8988T (cell line): ENCODE results near the gene GH2.
"Not testable (repeated sequence)": the region's sequence is repeated elsewhere in the genome, so short reads cannot be mapped to it uniquely, and the experiment has no call there.

Experiments
- DNase-seq: peaks from one replicate; pipeline ENCODE4 v3.0.0; 2011

Gene GH2

DNA sequence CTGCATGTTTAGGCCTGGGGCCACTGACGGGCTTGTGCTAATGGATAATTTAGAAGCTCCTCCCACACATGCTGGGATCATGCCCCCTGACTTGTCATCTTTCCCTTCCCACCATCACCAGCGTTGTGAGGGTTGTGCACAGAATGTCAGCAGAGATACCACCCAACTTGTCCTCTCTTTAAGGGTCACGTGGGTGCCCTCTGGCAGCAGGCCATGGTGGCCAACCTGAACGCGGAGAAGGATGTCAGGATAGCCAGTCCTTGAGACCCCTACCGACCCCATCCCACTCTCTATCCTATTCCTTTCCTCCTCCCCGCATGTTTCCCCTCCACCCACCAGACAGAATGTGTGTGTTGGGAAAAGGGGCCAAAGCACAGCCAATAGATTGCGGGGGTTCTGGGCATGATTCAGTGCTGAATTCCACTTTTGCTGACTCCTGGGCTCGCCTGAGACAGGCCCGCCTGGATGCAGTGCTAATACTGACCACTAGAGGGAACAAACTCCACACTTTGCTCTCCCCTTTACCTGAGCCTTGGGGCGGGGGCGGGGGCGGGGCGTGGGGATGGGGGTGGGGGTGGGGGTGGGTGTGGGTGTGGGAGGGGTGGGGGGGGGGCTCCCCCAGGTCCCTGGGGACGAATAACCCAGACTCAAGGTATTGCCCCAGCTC is at the start of gene GH2:
Gene GH2 (minus strand): TSS at position 10 of the 667 bp plus-strand sequence. CDS start 143 bp downstream, outside the sequence.
- peak; percentile 51 for DNase-seq

DNA sequence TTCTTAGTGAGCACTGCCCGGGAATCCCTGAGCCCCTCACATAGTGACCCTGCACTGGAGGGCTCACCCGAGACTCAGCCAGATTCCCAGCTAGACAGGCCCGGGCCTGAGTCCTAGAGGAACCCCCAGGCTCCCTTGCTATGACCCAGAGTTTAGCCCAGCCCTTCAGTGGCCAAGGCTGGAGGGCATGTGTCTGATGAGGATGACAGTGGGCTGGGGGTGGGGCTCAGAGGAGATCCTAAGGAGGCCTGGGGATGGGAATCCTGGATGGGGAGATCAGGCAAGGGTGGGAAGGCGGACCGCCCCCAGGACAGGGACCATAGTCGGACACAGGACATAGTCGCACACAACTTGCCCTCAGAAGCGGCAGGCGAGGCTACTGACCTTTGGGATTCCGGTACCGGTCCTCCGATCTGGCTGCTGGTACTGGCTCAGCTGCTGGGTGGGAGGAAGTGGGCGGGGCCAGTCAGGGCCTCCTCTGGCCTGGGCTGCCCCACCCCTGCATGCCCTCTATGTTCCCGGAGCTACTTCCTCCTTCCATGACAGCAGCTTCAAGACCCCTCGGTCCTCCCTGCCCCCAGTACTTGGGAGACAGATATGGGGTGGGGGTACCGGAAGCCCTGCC is 49.3 kb upstream of the GH2 start:
- no peak for DNase-seq

DNA sequence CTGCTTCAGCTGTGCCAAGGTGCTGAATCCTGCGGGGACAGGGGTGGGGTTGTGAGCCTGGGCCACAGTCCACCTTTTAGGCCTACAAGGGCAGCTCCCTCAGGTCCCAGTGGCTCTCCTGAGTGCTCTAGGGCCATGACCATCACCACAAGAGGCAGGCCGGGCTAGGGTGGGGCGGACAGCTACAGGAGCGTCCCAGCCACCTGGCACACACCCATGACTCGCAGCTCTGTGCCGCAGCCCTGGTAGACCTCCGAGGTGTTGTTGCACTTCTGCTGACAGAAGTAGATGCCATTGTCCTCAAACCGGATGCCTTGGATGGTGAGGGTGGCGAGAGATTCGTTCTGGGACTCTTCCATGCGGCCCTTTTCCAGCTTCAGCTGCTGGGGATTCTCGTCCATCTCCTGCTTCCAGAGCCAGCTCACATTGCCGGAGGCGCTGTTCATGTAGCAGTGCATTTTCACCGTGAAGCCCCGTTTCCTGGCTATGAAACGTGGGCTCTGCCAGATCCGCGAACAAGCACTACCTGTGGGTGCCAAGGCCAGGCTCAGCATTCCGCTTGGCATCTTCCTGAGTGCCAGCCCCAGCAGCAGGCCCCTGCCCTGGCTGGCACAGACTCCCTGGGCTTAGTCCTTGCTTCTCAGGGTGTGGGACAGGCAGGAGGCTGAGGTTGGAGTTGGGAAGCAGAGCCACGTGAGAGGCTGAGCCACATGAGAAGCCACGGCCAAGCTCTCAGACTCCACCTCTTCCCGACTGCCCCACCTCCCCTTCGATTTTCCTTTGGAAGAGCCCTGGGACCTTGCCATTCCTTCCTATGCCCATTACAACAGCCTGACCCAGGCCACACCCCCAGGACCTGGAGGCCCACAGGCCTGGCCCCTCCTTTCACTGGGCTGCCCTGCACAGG is 48.4 kb upstream of the GH2 start:
- DNase-seq = peak; percentile 6

DNA sequence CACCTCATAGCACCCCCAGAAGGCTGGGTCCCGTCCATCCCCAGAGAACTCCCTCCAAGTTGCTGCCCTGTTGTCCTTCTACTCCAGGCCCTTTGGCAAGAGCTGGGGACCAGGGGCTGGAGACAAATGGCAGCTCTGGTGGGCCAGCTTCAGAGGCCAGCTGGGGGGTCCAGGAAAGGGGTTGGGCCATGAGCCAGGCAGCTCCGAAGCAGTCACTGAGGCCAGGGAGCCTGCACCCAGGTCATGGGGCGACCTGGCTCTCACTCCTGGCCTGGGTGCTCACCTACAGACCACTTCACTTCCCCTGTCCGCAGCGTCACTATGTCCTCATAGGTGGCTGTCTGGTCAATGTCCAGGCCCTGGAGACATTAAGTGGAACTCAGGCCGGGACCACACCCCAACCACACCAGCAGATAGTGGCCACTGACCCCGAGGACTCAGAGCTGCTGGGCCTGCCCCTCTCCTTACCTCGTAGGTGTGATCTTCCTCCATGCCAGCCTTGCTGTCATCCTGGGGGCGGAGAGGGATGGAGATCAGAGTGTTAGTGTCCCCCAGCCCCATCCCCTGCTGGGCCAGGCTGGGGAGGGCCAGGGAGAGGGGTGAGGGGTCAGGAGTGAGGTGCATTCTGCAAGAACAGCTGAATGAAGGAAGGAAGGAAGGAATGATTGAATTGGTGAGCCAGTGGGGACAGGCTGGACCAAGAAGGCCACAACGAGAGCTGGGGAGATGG is 47.4 kb upstream of the GH2 start:
- peak; percentile 4 for DNase-seq

DNA sequence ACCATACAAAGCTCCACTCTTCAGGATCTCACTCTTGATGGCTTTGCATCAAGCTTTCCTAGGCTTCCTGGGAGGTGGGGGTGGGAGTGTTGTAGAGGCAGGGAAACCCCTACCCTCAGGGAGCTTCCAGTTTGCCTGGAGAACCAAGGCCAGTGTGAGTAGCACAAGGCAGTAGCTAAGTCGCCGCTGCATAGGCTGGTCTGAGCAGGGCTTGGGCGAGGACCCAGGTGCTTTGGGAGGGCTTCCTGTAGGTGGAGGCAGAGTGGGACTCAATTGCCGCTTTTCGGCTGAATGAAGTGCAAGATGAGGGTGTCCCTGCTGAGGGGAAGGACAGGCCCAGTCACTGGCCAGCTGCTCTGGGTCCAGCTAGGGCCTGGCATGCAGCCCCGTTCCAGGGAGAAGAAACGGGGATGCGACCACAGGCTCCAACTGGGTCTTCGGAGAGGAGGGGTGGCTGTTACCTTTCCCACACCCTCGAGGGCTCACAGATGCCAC is 46.5 kb upstream of the GH2 start:
- no peak for DNase-seq

DNA sequence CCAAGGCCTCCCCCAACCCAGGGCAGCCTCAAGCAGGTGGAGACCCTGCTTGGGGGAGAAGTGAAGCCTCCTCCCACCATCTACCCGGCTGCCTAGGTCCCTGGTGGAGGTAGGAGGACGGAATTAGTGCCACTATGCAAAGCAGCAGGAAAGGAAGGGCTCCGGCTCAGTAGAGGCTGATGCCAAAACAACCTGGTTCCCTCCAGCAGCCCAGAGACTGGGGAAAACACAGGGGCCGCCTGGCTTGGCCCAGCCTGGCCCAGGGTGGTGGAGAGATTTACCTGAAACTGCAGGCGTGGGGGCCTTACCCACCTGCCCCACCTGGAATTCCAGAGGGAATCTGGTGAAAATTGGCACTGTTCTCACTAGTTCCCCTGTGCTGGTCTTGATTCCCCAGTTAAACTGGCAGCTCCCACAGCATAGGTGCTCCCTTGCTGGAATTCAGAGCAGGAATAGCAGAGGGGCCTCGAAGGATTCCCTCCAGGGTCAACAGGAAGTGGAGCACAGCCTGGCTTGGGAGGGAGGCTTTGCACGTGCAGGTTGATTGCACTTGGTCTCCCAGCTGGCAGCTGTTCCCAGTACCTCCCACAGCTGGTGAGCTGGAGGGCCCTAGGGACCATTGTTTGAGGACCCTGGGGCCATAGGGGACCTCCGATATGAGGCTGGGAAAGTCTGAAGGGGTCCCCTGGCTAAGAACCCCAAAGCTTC is 45.9 kb upstream of the GH2 start:
- peak; percentile 2 for DNase-seq

DNA sequence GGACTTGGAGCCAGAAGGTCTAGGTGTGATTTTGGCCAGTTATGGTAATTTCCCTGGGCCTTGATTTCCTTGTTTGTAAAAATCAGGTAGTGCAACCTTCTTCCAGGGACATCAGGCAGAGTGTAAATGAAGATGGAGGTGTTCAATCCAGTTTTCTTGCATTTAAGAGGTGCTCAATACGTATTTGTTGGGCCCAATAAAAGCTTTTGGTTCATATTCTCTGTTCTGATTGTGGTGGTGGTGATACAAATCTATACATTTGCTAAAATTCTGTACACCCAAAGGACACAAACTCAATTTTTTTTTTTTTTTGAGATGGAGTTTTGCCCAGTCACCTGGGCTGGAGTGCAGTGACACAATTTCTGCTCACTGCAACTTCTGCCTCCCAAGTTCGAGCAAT is 44.4 kb upstream of the GH2 start:
- DNase-seq = no peak

DNA sequence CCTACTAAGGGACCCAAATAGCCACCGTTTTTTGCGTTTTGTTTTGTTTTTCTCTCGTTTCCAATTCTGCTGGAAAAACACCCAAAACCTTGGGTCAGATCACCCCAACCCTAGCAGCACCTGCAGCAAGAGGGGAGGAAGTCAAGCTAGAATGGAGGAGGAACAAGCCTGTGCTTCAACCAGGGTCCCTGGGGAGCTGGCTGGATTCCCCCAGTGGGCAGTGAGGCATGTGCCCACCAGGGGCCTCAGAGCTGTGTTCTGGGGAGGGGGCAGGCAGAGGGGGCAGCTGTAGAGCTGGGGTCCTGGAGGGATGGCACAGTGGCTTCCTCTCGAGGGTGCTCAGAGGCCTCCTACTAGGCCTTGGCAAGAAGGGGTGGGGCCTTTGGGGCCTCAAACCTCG is 43.9 kb upstream of the GH2 start:
- DNase-seq = peak; percentile 2

DNA sequence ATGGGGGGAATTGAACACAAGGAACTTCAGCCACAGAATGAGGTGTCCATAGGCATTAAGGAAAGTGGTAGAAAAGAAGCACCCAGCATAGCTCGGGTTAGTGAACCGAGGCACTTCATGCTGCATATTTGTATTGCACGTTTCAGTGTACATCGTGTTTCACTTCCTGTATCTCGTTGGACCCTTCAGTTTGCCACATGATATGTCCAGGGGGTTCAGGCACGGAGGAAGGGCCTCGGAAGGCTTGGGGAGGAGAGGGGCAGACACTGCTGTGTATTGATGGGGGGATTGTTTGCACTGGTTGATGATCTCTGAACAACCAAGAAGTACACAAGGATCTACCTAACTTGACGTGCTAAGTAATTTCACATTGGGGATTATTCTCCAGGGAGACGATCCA is 40.7 kb upstream of the GH2 start:
- not testable (repeated sequence) for DNase-seq

DNA sequence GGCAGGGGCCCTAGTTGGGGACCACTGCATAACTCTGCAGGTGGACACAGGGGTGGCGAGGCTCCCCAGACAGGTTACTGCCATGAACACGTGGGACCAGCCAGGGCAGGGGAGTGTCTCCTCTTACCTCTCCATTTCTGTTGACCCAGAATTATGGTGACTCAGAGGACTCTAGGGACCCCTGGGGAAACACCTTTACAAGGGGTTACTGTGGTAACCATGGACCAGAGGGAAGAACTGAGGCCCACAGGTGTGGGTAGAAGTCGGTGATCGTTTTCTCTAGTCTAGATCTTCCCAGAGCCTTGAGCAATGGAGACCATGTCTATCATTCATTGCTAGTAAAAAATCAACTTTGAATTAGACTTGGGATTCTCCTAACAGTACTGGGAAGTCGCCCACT is 39.0 kb upstream of the GH2 start:
- DNase-seq = not testable (repeated sequence)

DNA sequence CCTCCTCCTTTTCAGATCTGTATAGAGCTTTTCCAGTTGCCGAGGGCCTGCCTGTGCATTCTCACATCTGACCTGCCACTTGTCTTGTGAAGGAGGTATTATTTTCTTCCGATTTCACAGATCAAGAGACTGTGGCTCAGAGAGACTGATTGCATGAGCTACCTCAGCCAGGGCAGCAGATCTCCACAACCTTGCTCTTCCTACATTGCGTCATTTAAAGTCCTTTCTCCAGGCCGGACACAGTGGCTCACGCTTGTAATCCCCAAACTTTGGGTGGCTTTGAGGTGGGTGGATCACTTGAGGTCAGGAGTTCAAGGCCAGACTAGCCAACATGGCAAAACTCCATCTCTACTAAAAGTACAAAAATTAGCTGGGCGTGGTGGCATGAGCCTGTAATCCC is 38.3 kb upstream of the GH2 start:
- not testable (repeated sequence) for DNase-seq

DNA sequence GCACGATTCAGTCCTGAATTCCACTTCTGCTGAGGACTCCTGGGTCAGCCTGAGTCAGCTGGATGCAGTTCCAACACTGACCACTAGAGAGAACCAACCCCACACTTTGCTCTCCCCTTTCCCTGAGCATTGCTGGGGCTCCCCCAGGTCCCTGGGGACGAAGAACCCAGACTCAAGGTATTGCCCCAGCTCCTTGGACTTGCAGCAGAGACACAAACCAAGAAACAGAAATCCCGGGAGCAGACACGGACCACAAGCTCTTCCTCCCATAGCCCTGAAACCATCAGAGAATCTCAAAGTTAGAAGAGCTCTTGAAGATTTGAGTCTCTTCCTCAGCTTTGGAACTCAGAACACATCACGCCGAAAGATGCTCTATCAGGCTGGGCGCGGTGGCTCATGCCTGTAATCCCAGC is 37.6 kb upstream of the GH2 start:
- peak; percentile 71 for DNase-seq

DNA sequence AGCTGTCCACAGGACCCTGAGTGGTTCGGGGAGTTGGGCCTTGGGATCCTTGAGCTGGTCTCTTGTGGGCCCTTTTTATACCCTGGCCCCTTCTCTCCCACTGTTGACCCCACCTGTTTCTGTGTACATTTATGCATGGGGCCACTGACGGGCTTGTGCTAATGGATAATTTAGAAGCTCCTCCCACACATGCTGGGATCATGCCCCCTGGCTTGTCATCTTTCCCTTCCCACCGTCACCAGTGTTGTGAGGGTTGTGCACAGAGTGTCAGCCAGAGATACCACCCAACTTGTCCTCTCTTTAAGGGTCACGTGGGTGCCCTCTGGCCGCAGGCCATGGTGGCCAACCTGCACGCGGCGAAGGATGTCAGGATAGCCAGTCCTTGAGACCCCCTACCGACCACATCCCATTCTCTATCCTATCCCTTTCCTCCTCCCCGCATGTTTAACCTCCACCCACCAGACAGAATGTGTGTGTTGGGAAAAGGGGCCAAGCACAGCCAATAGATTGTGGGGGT is 37.1 kb upstream of the GH2 start, which contains the start of gene GH1:
Gene GH1 (minus strand): TSS at position 51 of the 517 bp plus-strand sequence. CDS start 63 bp downstream, outside the sequence.
- DNase-seq = not testable (repeated sequence)

DNA sequence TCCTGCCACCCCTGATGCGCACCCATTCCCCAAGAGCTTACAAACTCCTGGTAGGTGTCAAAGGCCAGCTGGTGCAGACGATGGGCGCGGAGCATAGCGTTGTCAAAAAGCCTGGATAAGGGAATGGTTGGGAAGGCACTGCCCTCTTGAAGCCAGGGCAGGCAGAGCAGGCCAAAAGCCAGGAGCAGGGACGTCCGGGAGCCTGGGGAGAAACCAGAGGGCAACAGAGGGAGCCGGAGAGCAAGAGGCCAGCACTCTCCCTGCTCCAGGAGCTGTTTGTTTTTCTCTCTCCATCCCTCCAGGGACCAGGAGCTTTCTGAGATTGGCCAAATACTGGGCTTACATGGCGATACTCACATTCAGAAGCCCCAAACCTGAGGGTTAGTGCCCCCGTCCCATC is 36.6 kb upstream of the GH2 start:
- DNase-seq = no peak

DNA sequence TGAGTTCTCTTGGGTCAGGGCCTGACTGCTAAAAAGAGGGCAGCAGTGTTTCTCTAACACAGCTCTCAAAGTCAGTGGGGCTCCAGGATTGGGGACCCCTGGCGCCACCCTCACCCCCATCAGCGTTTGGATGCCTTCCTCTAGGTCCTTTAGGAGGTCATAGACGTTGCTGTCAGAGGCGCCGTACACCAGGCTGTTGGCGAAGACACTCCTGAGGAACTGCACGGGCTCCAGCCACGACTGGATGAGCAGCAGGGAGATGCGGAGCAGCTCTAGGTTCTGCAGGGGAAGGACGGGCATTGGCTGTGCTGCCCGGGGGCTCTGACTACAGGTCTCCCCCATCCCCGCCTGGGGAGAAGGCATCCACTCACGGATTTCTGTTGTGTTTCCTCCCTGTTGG is 35.9 kb upstream of the GH2 start:
- DNase-seq = no peak

DNA sequence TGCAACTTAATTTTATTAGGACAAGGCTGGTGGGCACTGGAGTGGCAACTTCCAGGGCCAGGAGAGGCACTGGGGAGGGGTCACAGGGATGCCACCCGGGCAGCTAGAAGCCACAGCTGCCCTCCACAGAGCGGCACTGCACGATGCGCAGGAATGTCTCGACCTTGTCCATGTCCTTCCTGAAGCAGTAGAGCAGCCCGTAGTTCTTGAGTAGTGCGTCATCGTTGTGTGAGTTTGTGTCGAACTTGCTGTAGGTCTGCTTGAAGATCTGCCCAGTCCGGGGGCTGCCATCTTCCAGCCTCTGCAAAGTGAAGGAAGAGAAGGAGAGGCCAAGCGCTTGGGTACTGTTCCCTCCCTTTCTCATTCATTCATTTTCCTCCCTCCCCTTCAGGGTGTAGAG is 35.5 kb upstream of the GH2 start:
- DNase-seq = not testable (repeated sequence)

DNA sequence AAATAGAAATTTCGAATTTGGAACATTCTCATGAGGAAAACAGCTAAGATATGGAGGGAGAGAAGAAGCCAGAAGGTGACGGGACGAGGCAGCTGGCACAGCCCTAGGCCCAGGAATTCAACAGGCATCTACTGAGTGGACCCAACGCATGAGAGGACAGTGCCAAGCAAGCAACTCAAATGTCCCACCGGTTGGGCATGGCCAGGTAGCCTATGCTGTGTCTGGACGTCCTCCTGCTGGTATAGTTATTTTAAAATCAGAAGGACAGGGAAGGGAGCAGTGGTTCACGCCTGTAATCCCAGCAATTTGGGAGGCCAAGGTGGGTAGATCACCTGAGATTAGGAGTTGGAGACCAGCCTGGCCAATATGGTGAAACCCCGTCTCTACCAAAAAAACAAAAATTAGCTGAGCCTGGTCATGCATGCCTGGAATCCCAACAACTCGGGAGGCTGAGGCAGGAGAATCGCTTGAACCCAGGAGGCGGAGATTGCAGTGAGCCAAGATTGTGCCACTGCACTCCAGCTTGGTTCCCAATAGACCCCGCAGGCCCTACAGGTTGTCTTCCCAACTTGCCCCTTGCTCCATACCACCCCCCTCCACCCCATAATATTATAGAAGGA is 34.9 kb upstream of the GH2 start:
- DNase-seq = no peak

DNA sequence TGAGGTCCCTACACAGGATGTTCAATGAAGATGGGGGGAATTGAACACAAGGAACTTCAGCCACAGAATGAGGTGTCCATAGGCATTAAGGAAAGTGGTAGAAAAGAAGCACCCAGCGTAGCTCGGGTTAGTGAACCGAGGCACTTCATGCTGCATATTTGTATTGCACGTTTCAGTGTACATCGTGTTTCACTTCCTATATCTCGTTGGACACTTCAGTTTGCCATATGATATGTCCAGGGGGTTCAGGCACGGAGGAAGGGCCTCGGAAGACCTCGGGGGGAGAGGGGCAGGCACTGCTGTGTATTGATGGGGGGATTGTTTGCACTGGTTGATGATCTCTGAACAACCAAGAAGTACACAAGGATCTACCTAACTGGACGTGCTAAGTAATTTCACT is 34.0 kb upstream of the GH2 start:
- not testable (repeated sequence) for DNase-seq

DNA sequence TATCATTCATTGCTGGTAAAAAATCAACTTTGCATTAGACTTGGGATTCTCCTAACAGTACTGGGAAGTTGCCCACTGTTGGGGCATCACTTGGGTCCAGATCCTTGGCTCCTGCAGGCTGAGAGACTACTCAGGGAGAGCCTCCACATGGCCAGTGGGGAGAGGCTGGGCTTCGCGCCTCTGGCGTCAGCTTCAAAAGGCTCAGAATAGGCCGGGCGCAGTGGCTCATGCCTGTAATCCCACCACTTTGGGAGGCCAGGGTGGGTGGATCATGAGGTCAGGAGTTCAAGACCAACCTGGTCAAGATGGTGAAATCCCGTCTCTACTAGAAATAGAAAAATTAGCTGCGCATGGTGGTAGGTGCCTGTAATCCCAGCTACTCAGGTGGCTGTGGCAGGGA is 32.7 kb upstream of the GH2 start:
- DNase-seq = no peak

DNA sequence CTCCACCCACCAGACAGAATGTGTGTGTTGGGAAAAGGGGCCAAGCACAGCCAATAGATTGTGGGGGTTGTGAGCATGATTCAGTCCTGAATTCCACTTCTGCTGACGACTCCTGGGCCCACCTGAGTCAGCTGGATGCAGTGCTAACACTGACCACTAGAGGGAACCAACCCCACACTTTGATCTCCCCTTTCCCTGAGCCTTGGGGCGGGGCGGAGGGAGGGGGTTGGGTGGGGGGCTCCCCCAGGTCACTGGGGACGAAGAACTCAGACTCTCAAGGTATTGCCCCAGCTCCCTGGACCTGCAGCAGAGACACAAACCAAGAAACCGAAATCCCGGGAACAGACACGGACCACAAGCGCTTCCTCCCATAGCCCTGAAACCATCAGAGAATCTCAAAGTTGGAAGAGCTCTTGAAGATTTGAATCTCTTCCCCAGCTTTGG is 29.9 kb upstream of the GH2 start:
- DNase-seq = peak; percentile 43

DNA sequence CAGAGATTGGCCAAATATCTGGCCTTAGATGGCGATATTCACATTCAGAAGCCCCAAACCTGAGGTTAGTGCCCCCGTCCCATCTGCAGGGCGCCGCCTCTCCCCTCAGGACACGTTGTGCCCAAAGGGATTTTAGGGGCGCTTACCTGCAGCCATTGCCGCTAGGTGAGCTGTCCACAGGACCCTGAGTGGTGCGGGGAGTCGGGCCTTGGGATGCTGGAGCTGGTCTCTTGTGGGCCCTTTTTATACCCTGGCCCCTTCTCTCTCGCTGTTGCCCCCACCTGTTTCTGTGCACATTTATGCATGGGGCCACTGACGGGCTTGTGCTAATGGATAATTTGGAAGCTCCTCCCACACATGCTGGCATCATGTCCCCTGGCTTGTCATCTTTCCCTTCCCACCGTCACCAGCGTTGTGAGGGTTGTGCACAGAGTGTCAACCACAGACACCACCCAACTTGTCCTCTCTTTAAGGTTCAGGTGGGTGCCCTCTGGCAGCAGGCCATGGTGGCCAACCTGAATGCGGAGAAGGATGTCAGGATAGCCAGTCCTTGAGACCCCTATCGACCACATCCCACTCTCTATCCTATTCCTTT is 29.4 kb upstream of the GH2 start, which contains the start of gene CSHL1:
Gene CSHL1 (minus strand): TSS at position 218 of the 595 bp plus-strand sequence. CDS start 62 bp downstream, at position 156.
- DNase-seq = no peak
